Measurements from ENCODE around the gene PSMB5.

PSMB5 gene

DNA sequence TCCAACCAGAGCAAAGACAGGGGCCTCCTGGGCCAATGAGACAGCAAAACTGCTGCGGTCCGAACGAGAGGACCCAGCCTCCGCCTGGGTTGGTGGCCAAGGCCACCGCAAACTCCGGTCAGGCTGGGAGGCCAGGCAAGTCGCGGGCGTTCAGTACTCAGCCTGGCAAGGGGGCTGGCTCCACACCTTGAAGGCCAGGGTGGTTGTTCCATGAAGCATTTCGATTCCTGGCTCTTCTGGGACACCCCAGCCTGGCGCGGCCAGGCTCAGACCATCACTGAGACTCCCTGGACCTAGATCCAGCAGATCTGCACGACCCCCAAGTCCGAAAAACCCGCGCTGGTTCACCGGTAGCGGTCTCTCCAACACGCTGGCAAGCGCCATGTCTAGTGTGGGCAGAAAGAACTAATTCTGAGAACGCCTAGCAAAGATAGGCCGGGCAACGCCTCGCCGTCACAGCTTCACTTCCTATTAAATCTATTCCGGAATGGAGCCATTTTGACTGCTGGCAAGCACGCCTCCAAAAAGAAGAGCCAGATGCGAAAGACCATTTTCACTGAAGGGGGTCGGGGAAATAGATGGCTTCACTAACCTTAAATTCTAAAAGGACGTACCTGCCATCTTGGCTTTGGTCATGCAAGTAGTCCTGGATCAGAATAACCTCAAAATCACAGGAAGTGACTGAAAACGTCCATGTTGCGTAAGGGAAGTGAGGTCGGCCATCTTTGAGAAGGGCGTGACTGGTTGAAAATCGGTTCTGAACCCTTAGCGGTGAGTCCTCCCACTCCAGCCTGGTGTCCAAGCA lies at the start of gene PSMB5:
TSS of gene PSMB5 (minus strand) at position 403 of the 805 bp plus-strand sequence. CDS start at position 384, 19 bp downstream.
- peak; percentile 98 for DNase-seq

DNA sequence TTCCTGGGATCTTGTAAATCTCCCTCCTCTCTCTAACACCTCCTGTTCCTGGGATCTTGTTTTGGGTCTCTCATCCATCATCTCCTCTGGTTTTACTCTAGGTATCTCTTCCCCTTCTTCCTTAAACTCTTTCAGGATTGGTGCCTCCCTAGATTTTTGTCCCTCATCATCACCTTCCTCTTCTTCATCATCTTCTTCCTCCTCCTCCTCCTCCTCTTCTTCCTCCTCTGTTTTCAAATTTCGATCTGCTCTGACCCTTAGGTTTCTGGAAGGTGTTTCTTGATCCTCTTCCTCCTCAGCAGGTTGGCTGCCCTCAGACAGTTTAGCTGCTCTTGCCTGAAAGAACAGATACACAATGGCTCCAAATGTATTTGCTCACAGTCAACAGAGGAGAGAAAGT lies 45.8 kb upstream of the PSMB5 start:
- DNase-seq = no peak

DNA sequence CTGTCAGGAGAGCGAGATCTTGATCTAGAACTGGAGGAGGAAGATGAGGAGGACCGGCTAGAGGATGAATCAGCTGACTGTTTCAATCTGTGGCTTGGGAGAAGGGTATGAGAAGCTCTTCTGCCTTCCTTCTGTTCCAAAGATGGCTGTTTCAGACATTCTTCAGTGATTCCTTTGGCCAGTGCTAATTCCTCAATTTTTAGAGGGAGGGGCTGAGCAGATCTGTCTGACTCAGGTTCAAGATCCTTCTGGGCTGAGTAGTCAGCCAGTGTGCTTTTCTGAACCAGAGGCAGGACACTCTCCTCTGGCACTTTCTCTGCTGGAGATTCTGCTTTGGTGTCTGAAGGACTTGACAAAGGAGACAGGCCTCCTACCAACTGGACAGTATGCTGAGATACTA lies 45.0 kb upstream of the PSMB5 start:
- DNase-seq = no peak

DNA sequence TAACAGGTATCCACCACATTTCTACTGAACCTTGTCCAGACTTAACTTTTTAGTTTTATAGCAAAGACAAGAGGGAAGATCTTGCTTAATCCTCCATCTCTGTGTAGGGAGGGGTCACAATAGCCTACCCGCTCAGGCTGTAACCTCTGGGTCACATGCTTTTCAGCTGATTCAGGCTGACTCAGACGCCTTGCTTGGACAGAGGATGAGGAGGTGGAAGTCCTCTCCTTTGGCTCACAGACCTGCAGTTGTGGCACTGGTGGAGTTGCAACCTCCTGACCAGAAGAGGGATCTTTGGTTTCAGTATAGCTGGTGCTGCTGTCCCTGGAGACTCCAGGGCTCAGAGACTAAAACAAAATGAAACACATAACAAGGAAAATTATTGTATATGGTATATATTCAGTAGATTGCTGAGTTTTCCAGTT lies 44.0 kb upstream of the PSMB5 start:
- DNase-seq = peak; percentile 50

DNA sequence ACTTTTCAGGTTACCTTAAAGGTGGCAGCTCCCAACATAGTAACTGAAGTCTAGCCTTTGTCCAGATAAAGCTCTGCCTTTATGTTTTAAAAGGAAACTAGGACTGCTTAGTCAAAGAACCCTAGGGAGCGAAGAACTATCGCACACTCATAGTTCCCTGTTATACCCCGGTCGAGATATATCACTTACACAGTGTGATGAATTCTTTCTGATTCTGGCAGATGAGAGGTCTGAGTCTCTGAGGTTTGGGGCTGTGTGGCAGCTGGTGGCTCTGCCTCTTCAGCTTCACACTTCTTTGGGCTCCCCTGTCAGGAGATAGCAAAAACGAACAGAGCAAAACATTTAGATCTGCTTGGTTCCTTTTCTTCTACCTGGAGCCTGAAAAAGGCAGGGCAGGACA lies 43.3 kb upstream of the PSMB5 start:
- no peak for DNase-seq

DNA sequence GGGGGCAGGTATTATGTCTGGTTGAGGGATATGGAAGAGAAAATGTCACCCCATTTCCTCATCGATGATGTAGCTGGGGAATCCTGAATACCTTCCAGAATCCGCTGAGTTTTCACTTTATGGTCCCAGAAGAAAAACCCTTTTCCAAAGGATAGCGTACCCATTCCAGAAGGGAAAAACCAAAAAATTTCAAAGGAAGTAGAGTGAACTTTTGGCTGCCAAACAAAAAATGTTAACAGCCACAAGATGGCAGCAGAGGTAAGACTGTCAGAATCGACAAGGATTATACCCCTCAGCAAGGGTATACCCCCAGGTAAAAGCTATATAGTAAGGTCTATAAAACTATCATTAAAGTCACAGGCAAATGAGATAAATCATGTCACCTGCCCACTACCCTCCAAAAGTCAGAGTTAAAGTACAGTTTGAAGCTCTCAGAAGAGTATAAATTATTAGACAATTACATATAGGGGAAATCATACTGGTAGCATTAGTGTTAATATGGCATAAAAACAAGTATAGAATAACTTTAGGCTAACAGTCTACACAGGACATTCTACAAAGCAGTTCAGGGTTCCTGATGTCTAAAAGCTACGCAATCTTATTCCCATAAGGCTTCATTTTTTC lies 42.2 kb upstream of the PSMB5 start:
- DNase-seq = peak; percentile 68

DNA sequence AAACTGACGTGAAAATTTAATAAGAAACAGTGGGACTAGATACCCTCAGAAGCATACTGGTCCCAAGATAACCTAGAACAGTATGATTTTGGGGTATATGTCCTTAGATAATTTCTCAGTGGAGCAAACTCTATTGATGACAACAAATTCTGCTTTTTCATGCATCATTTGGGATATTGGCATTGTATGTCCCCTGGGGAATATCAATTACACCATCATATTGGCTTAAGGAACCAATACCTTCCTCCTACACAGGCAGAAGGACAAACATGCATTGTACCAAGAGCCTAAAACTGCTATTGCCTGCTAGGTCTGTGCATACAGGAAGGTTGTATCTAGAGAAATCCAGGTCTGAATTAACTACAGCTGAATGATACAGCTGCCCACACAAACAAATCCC lies 40.2 kb upstream of the PSMB5 start:
- DNase-seq = no peak

DNA sequence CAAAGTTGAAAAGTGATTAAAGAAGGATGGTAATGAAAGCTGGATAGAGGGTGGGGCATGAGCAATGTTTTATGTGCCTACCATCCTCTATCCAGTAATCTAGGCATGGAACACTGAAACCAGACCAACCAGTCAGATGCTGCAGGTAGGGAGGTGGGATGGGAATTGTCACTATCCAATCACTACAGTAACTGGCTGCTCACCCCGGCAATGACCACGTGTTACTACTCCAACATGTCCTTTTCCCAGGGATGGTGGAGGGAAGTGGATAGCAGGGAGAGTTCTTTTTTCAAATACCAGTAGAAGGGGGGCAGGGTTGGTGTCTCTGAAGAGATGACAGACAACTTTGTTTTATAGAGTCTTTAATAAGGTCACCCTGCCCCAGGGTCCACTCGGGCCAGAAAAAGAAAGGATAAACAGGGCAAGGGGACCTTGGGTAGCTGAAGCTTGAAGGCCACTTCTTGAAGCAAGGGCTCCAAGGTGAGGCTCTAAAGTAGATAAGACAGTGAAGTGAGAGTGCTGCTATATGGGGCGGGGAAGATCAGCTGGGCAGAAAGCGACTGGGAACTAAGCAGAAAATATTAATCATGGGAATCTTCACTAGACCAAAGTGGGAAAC lies 37.3 kb upstream of the PSMB5 start:
- no peak for DNase-seq

DNA sequence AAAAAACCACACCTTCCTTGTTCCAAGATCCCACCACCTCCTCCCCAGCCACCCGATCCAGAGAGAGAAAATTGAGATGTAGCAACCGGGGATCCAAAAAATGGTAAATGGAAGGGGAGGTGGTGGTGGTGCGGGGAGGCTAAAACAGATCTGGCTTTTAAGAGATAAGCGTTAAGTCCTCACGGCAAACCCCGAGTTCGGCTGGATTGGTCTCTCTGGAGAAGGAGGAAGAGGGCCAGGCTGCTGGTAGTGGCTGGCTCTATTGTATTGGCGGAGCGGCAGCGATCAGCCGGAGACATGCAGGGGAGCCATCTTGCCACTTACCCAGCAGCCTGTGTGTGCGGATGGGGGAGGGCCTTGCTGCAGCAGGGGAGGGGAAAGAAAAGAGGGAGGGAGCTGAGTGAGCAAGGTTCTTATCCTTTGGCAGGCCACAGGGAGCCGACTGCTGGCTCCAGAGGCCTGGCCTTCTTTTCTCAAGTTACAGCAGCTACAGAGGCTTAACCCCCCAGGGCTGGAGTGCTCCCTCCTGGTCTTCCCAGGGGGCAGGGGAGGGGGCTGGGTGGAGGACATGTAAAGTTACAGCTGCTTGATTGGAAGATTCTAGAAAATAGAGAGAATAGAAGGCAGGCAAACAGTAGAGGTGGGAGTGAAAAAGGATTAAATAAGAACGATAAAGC lies 36.7 kb upstream of the PSMB5 start:
- DNase-seq = peak; percentile 96

DNA sequence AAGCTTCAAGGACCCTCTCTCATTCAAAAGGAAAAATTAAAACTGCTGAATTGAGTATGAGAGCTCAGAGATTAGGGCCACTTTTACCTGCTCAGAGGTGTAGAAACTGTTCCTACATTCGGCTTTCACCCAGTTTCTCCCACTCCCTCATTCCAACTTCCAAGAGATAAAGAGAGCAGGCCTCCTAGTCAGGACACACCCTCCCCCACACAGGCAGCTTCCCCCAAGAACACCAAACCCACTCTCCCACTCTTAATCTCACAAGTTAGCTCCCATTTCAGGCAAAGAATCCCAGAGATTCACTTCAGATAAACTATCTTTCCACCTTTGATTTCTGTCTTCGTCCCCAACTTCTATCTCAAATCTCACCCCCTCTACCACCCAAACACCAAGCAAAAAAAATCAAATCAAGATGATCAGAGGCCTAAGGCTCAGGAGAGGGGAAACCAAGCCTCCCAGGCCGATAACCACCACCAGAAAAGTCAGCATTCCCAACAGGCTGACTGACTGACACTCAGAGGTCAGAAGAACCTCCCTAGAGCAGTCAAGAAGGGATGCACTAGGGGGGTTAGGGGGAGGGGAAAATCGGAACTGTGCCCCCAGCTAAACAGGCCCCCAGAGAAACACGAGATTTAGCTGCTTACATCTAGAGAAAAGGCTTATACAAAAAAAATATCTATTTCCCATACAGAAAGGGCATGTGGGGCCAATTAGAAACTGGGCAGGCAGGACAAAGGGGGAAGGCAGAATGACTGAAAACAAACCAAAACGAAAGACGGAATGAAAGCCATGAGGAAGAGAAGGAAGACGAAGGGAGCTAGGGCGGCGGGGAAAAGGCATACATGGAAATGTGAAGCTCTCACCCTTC lies 35.8 kb upstream of the PSMB5 start:
- DNase-seq = peak; percentile 29

DNA sequence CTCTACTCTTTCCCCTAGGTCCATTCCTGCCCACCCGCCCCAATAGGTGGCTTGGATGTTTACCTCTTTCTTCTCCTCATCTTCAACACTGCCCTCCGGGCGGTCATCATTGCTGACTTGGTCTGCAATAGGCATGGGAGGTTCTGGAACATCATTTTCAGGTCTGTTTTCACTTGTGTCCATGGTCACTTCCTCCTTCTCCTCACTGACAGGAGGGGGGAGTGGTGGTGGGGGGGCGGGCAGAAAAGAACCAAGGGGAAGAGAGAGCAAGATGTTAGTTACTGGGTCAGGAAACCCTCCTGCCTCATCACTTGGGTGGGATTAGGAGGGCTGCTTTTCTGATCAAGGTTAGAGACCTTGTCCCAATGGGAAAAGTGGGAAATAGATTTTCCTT lies 34.7 kb upstream of the PSMB5 start:
- DNase-seq = no peak

DNA sequence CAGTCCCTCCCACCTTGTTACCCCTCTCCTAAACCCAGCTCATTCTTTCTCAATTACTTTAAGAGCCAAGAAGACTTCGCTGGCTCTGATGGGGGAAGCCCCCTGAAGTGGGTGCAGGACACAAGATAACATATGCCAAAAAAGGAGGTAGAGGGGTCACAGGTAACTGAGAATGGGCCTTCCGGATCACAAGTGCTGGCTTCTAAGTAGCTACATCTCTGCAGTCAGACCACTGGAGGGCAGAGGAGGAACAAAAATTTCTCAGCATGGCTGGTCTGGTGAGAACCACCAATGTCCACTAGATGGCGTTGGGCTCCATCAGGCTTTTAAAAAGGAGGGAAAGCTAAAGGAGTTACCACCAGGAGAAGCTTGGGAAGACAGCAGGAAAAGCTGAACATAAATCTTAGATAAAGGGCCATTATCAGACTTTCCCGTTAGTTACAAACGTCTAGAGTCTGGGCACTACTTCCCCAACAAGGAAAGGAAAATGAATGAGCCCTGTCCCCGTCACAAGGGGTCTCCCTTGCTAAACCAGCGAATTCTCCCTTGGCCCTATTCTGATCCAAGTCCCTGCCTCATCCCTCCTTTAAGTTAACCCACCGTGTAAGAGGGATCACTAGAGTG lies 34.2 kb upstream of the PSMB5 start:
- DNase-seq = peak; percentile 93

DNA sequence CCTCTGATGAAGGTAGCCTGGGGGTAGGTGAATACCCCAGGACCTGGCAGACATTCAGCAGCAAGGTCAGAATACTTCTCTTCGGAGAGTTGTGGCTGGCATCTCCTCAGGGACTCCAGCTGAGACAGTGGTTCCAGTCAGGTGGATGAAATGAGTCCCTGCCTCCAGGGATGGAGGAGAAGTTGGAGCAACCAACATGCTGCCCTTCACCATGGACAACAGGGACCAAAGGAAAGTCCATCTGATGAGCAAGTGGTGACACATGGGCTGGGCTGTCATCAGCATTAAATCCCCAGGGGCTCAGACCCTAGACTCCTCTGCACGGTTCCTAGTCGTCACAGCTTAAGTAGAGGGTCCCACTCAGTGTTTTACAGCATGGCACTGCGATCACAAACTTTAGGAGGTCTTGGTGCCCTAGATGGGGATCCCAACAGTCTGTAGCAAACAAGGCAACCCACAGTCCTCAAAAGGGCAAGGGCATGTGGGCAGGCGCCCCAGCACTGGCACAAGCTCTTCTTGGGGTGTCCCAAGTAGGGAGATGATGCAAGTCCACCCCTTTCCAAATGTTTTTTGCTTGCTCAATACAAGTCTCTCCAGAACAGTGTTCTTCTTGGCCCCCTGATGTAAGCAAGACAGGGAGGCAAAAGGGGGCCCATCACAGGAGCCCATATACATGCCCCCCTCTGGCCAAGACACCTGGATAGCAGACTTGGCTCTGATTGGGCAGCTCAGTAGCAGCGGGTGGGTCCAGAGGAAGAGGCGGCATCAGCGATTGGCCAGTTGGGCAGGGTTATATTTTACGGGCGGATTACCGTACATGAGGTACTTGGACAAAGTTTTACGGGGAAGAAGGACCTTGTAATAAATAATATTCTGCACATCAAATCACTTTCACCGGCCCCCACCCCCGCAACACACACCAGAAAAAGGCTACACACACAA lies 33.4 kb upstream of the PSMB5 start:
- no peak for DNase-seq

DNA sequence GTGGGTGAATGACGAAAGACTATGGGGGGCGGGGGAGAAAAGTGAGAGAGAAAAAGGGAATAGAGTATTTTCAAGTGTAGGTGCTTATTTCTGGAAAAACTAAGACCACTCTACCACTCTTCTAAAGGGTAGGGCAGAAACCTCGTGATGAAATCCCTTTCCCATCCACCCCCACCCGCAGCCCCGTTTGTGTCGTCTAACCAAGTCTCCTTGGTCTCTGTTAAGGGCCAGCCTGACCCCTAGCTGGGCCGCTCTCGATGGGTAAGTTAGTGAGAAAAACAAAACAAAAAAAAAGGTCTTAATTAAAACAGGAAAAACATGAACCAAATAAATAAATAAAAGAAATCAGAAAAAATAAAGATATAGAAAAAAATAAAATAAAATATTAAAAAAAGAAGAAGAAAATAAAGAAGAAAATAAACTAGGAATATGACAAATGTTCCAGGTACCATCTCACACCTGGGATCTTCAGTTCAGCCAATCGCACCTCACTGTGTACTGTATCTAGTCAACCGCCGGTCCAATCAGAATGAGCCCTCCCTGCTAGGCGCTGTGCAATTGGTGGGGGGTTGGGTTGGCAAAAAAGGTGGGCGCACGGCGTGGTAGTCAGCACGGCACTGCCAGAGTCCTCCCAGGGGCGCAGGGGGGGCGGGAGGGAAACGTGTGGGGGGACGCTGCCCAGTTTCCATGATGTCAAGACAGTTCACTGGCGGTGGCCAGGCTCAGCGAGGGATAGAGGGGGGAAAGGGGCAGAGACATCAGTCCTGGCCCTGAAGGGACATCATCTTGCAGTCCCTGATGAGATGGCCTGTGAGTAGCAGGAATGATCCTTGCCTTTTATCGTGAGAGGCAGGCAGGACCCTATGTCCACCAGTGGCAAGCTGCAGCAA lies 32.4 kb upstream of the PSMB5 start:
- DNase-seq = no peak

DNA sequence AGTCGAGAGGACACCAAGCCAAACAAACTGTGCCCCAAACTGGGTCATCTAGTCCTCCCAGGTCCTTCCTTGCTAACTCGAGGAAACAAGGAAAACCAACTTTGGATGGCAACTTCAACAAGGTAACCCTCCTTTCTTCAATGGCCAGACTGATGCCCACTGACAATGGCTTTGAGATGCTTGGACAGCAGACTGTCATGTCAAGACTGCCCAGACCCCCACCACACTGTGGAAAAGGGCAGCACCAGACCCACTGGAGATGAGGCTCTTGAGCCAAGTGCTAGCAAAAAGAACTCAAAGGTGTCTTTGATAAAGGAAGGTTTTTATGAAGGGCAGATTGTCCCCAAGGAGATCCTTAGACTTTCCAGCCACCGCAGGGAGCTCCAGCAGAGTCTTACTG lies 31.7 kb upstream of the PSMB5 start:
- DNase-seq = no peak

DNA sequence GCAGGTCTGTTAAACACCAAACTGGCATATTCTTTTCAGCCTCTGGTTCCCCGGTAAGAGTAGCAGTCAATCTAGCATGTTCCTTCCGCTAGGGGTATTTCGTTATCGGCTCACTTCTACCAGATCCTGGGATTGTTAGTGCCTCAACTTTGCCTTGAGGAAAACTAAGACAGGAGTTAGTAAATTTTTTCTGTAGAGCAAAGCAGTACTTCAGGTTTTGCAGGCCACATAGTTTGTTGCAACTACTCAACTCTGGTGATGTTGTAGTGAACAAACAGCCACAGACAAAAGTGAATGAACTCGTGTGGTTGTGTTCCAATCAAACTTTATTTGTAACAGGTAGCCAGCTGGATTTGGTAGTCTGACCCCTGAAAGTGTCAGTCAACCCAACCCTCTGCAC lies 28.9 kb upstream of the PSMB5 start:
- DNase-seq = no peak

DNA sequence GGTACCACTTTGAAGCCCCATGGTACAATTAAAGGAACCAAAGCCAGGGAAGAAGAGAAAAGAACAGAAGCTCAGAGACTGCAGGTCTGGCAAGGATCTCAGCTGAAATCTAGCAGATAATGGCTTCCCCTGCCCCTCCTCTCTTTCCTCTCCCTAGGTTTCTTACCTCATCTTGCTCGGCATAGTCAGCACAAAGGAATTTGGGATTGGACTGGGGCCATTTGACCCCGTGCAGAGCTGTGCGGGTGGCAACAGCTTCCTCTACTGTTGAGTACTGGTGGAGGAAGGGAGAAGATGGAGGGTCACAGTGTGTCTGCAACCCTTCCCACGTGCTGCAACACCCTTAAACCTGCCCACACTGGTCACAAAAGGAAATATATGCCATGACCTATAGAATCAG lies 27.3 kb upstream of the PSMB5 start:
- DNase-seq = no peak

DNA sequence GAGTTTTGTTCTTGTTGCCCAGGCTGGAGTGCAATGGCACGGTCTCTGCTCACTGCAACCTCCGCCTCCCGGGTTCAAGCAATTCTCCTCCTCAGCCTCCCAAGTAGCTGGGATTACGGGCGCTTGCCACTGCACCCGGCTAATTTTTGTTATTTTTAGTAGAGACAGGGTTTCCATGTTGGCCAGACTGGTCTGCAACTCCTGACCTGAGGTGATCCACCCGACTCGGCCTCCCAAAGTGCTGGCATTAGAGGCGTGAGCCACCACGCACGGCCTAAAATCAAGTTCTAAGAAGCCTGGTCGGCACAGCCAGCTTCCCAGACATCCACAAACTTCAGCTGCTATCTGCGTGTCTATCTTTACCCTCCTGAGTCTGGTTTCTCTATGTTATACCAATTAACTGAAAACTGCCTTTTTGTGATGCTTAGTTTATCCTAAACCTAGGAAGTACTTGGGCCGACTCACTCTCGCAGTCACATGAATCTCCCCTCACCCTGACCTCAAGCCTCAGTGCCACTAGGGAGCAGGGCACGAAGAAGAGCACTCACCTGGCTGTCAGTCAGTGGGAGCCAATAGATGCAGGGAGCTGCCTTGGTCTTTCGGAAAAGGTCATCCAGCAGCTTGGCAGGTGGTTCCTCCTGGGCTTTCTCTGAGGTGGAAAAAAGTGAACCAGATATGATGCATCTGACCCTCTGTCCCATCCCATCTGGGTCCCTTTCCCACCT lies 26.0 kb upstream of the PSMB5 start:
- DNase-seq = no peak

Data from hematopoietic multipotent progenitor cell treated with erythropoietin and hydrocortisone succinate and interleukin-3 and kit ligand, for 4 days (in vitro differentiated cells).